Measurements from ENCODE around the gene OR52I2. TPM values are rescaled to one million over a fixed set of nuclear protein-coding genes. Genes with fewer than 3 reads are reported as not detected.

The OR52I2 gene
- total and polyA plus RNA-seq, 9 donors: 0.12 TPM; not detected in 8

DNA sequence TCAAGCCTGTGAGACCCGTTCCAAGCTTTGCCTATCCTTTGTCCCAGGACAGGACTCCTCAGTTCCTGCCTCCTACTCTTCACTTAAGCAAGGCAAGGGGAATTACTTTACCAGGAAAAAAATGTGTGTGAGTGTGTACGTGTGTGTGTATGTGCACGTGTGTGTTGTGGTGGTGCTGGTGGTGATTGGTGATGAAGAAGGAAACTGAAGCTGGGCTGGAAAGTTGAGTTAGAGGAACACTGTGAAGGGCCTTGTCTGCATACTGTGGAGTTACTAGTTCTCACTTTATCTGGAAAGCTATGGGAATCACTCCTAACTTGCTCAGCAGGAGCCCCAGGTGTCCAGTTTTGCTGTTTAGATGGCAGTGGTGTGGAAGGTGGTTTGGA, 56.1 kb downstream of the OR52I2 start:
- H3K4me3 ChIP-seq (ENCODE audit: low read length): no peak overlapping the region
- WGBS (ENCODE audit: insufficient coverage): 52% methylated on average over 2 of the region's 3 CpGs
- H3K4me1 ChIP-seq (ENCODE audit: control insufficient read depth, insufficient read depth, low read length): peaks cover 5% of the 10 kb centered on the region
- H3K27me3 ChIP-seq (ENCODE audit: control insufficient read depth, insufficient read depth, low read length): no peaks in the 10 kb centered on the region
- no peaks in the 10 kb centered on the region for H3K36me3 ChIP-seq (ENCODE audit: control insufficient read depth, insufficient read depth, low read length)
- DNase-seq: no peak
- no peaks in the 10 kb centered on the region for H3K9me3 ChIP-seq (replicated peaks; ENCODE audit: control insufficient read depth, low read depth, low read length)
- no peak overlapping the region for H3K27ac ChIP-seq (ENCODE audit: low read length)

- no peak for DNase-seq
- H3K9me3 ChIP-seq (replicated peaks; ENCODE audit: control insufficient read depth, low read depth, low read length): no peaks in the 10 kb centered on the region
- no peaks in the 10 kb centered on the region for H3K27me3 ChIP-seq (ENCODE audit: control insufficient read depth, insufficient read depth, low read length)
- no peaks in the 10 kb centered on the region for H3K36me3 ChIP-seq (ENCODE audit: control insufficient read depth, insufficient read depth, low read length)
- H3K4me1 ChIP-seq (ENCODE audit: control insufficient read depth, insufficient read depth, low read length): peaks cover 5% of the 10 kb centered on the region
- no peak overlapping the region for H3K4me3 ChIP-seq (ENCODE audit: low read length)
- H3K27ac ChIP-seq (ENCODE audit: low read length): no peak overlapping the region
- WGBS (ENCODE audit: insufficient coverage): 92% methylated on average over 6 of the region's 6 CpGs
Measured at GRCh38 chr11:4639931-4640330, 58.4 kb downstream of the OR52I2 start.

GRCh38 chr11:4641501-4641900, 60.0 kb downstream of the OR52I2 start:
- H3K4me3 ChIP-seq (ENCODE audit: low read length): no peak overlapping the region
- H3K27me3 ChIP-seq (ENCODE audit: control insufficient read depth, insufficient read depth, low read length): no peaks in the 10 kb centered on the region
- H3K9me3 ChIP-seq (replicated peaks; ENCODE audit: control insufficient read depth, low read depth, low read length): no peaks in the 10 kb centered on the region
- no peak for DNase-seq
- WGBS (ENCODE audit: insufficient coverage): 82% methylated on average over 7 of the region's 7 CpGs
- H3K4me1 ChIP-seq (ENCODE audit: control insufficient read depth, insufficient read depth, low read length): peaks cover 5% of the 10 kb centered on the region
- no peaks in the 10 kb centered on the region for H3K36me3 ChIP-seq (ENCODE audit: control insufficient read depth, insufficient read depth, low read length)
- H3K27ac ChIP-seq (ENCODE audit: low read length): no peak overlapping the region

DNA sequence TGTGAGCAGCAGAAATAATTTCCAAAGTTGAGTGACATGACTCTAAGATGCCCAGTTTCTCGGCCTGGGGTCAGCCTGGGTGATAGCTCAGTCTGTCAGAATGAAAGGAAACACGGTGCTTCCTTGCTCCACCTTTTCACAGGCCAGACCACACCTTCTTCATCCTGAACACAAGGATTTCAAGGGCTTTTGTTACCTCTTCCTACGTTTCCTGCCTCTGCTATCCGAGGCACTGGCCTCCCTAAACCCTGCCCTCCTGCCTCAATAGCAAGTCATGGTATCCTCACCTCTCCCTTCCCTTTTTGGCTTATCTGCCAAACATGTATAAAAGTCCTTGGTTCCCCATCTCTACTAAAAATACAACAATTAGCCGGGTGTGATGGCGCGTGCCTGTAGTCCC, 60.5 kb downstream of the OR52I2 start:
- H3K27me3 ChIP-seq (ENCODE audit: control insufficient read depth, insufficient read depth, low read length): no peaks in the 10 kb centered on the region
- H3K4me1 ChIP-seq (ENCODE audit: control insufficient read depth, insufficient read depth, low read length): peaks cover 3% of the 10 kb centered on the region
- H3K36me3 ChIP-seq (ENCODE audit: control insufficient read depth, insufficient read depth, low read length): no peaks in the 10 kb centered on the region
- no peak overlapping the region for H3K27ac ChIP-seq (ENCODE audit: low read length)
- H3K4me3 ChIP-seq (ENCODE audit: low read length): no peak overlapping the region
- WGBS (ENCODE audit: insufficient coverage): 65% methylated on average over 5 of the region's 7 CpGs
- H3K9me3 ChIP-seq (replicated peaks; ENCODE audit: control insufficient read depth, low read depth, low read length): no peaks in the 10 kb centered on the region
- no peak for DNase-seq

Other genes starting within 250 kb of the OR52I2 start
- not detected for gene OR52B4, start 213.4 kb upstream of the OR52I2 start, total RNA-seq
- gene OR52B4, start 213.4 kb upstream of the OR52I2 start, polyA plus RNA-seq (ENCODE audit: insufficient read depth in 1 of 8, insufficient read length in 8 of 8, low replicate concordance in 1 of 8): not detected
- 11.8 TPM for gene TRIM21, start 188.0 kb upstream of the OR52I2 start, total RNA-seq
- gene TRIM21, start 188.0 kb upstream of the OR52I2 start, polyA plus RNA-seq (ENCODE audit: insufficient read depth in 1 of 8, insufficient read length in 8 of 8, low replicate concordance in 1 of 8): 10 to 100 TPM in 3 of 8 donors, 1 to 10 TPM in 5; 6.4 to 12.7 (median 8.6) TPM
- not detected for gene OR52K2, start 132.4 kb upstream of the OR52I2 start, total RNA-seq
- not detected for gene OR52K2, start 132.4 kb upstream of the OR52I2 start, polyA plus RNA-seq (ENCODE audit: insufficient read depth in 1 of 8, insufficient read length in 8 of 8, low replicate concordance in 1 of 8)
- gene OR52K1, start 99.1 kb upstream of the OR52I2 start, total RNA-seq: not detected
- gene OR52K1, start 99.1 kb upstream of the OR52I2 start, polyA plus RNA-seq (ENCODE audit: insufficient read depth in 1 of 8, insufficient read length in 8 of 8, low replicate concordance in 1 of 8): under 1 TPM; 0.02 to 0.31 (median 0.11) TPM
- not detected for gene OR52M1, start 36.6 kb upstream of the OR52I2 start, total RNA-seq
- not detected for gene OR52M1, start 36.6 kb upstream of the OR52I2 start, polyA plus RNA-seq (ENCODE audit: insufficient read depth in 1 of 8, insufficient read length in 8 of 8, low replicate concordance in 1 of 8)
- gene OR52I1, start 12.3 kb downstream of the OR52I2 start, total RNA-seq: not detected
- gene OR52I1, start 12.3 kb downstream of the OR52I2 start, polyA plus RNA-seq (ENCODE audit: insufficient read depth in 1 of 8, insufficient read length in 8 of 8, low replicate concordance in 1 of 8): under 1 TPM in 3 of 8 donors, not detected in 5; 0.06 to 0.16 (median 0.07) TPM
- gene TRIM68, start 26.5 kb downstream of the OR52I2 start, total RNA-seq: 8.0 TPM
- gene TRIM68, start 26.5 kb downstream of the OR52I2 start, polyA plus RNA-seq (ENCODE audit: insufficient read depth in 1 of 8, insufficient read length in 8 of 8, low replicate concordance in 1 of 8): 10 to 100 TPM in 1 of 8 donors, 1 to 10 TPM in 7; 7.6 to 10.4 (median 8.4) TPM
- not detected for gene OR51D1, start 55.7 kb downstream of the OR52I2 start, total RNA-seq
- gene OR51D1, start 55.7 kb downstream of the OR52I2 start, polyA plus RNA-seq (ENCODE audit: insufficient read depth in 1 of 8, insufficient read length in 8 of 8, low replicate concordance in 1 of 8): not detected
- 3.1 TPM for gene OR51E1, start 62.2 kb downstream of the OR52I2 start, total RNA-seq
- gene OR51E1, start 62.2 kb downstream of the OR52I2 start, polyA plus RNA-seq (ENCODE audit: insufficient read depth in 1 of 8, insufficient read length in 8 of 8, low replicate concordance in 1 of 8): 1 to 10 TPM; 1.4 to 3.2 (median 2.1) TPM
- 0.53 TPM for gene OR51E2, start 116.1 kb downstream of the OR52I2 start, total RNA-seq
- gene OR51E2, start 116.1 kb downstream of the OR52I2 start, polyA plus RNA-seq (ENCODE audit: insufficient read depth in 1 of 8, insufficient read length in 8 of 8, low replicate concordance in 1 of 8): 1 to 10 TPM in 5 of 8 donors, under 1 TPM in 3; 0.51 to 1.8 (median 1.1) TPM
- not detected for gene MMP26, start 123.0 kb downstream of the OR52I2 start, total RNA-seq
- gene MMP26, start 123.0 kb downstream of the OR52I2 start, polyA plus RNA-seq (ENCODE audit: insufficient read depth in 1 of 8, insufficient read length in 8 of 8, low replicate concordance in 1 of 8): not detected
- not detected for gene OR51F1, start 188.2 kb downstream of the OR52I2 start, total RNA-seq
- gene OR51F1, start 188.2 kb downstream of the OR52I2 start, polyA plus RNA-seq (ENCODE audit: insufficient read depth in 1 of 8, insufficient read length in 8 of 8, low replicate concordance in 1 of 8): not detected
- not detected for gene OR52R1, start 222.6 kb downstream of the OR52I2 start, total RNA-seq
- gene OR52R1, start 222.6 kb downstream of the OR52I2 start, polyA plus RNA-seq (ENCODE audit: insufficient read depth in 1 of 8, insufficient read length in 8 of 8, low replicate concordance in 1 of 8): not detected
- not detected for gene OR51F2, start 239.6 kb downstream of the OR52I2 start, total RNA-seq
- gene OR51F2, start 239.6 kb downstream of the OR52I2 start, polyA plus RNA-seq (ENCODE audit: insufficient read depth in 1 of 8, insufficient read length in 8 of 8, low replicate concordance in 1 of 8): under 1 TPM in 1 of 8 donors, not detected in 7; 0.10 TPM